ENCODE measurements around the gene ABHD6. TPM values are rescaled to one million over a fixed set of nuclear protein-coding genes. Genes with fewer than 3 reads are reported as not detected.

The ABHD6 gene
- total and polyA plus RNA-seq, 11 donors, result 2.9 to 14.6 (median 6.9) TPM

- WGBS, 4 donors, result 14 to 19% (median 17%) methylated on average over 24 of the region's 24 CpGs
These were observed 910 bp upstream of the ABHD6 start for GRCh38 chr3:58236527-58237237.

GRCh38 chr3:58237941-58238681 lies 519 bp downstream of the ABHD6 start:
- DNase-seq, result peak; percentile 36 to 84 (median 75)
- H3K36me3 ChIP-seq, result no peaks in the 10 kb centered on the region
- H3K4me1 ChIP-seq, result peaks cover 0 to 32% (median 10%) of the 10 kb centered on the region in 12 donors
- peak; percentile 23 to 79 (median 68) for ATAC-seq
- H3K9me3 ChIP-seq, result no peaks in the 10 kb centered on the region
- peak overlapping the region in 11 of 12 donors; percentile 62 to 90 (median 85) for H3K27ac ChIP-seq
- H3K4me3 ChIP-seq, result peak overlapping the region; percentile 70 to 96 (median 90)
- WGBS, 4 donors, result 1% methylated on average over 40 to 53 of the region's 53 CpGs
- H3K27me3 ChIP-seq, result no peaks in the 10 kb centered on the region
- intact Hi-C loops (cut with DNase I), result loop anchor here in 7 of 10 donors (2.0 to 5.0 kb wide), 4 partner anchors 59 to 69 kb away; partner anchors contain the start of genes HTD2 (in 2 of the 7) and RPP14 (in 2 of the 7)
- TF ChIP-seq CTCF (IDR thresholded peaks at IDR 0.05) (no peak), POLR2A (IDR thresholded peaks at IDR 0.05) (no peak)

More at GRCh38 chr3:58236527-58237237, 910 bp upstream of the ABHD6 start:
- no peaks in the 10 kb centered on the region for H3K9me3 ChIP-seq
- peaks cover 0 to 24% (median 10%) of the 10 kb centered on the region in 12 donors for H3K4me1 ChIP-seq
- no peaks in the 10 kb centered on the region for H3K27me3 ChIP-seq
- ATAC-seq (peak in 2 of 4 donors; percentile 1 to 13), DNase-seq (peak in 1 of 5 donors; percentile 29)
- H3K27ac ChIP-seq, result peak overlapping the region in 11 of 12 donors; percentile 43 to 90 (median 85)
- H3K4me3 ChIP-seq, result peak overlapping the region; percentile 70 to 96 (median 90)
- no peaks in the 10 kb centered on the region for H3K36me3 ChIP-seq
- intact Hi-C loops (cut with DNase I), result loop anchor here in 7 of 10 donors (2.0 to 5.0 kb wide), 4 partner anchors 61 to 71 kb away; partner anchors contain the start of genes HTD2 (in 2 of the 7) and RPP14 (in 2 of the 7)
- TF ChIP-seq CTCF (IDR thresholded peaks at IDR 0.05) (no peak), POLR2A (IDR thresholded peaks at IDR 0.05) (no peak)

GRCh38 chr3:58238830-58239229 lies 1.2 kb downstream of the ABHD6 start:
- H3K4me1 ChIP-seq, result peaks cover 0 to 32% (median 10%) of the 10 kb centered on the region in 12 donors
- ATAC-seq, result no peak
- 83 to 94% (median 87%) methylated on average over 7 of the region's 7 CpGs for WGBS, 4 donors
- intact Hi-C loops (cut with DNase I), result loop anchor here in 6 of 10 donors (5.0 kb wide), 3 partner anchors 58 to 68 kb away; partner anchors contain the start of genes HTD2 (in 1 of the 6) and RPP14 (in 1 of the 6)
- no peaks in the 10 kb centered on the region for H3K9me3 ChIP-seq
- H3K27me3 ChIP-seq, result no peaks in the 10 kb centered on the region
- no peak for TF ChIP-seq CTCF (IDR thresholded peaks at IDR 0.05)
- TF ChIP-seq POLR2A (IDR thresholded peaks at IDR 0.05), result no peak
- peak overlapping the region in 2 of 12 donors; percentile 86 to 89 for H3K27ac ChIP-seq
- no peaks in the 10 kb centered on the region for H3K36me3 ChIP-seq
- DNase-seq, result no peak
- H3K4me3 ChIP-seq, result peak overlapping the region in 10 of 12 donors; percentile 70 to 95 (median 88)
